ENCODE data around the gene SPATA3.
"Not testable (repeated sequence)": the region's sequence is repeated elsewhere in the genome, so short reads cannot be mapped to it uniquely, and the experiment has no call there.

The SPATA3 gene

DNA sequence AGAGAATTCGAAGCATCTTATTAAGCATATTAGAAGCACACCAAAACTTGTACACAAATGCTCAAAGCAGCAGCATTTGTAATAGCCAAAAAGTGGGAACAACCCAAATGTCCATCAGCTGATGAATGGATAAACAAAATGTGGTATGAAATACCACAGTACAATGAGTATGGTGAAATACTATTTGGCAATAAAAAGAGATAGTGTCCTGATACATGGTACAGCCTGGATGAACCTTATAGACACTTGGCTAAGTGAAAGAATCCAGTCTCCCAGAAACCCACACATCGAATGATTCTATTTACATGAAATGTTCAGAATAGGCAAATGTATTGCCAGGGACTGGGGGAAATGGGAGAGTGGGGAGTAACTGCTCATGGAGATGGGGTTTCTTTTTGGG lies 3.0 kb downstream of the SPATA3 start:
- DNase-seq (ENCODE audit: low read depth) = no peak

DNA sequence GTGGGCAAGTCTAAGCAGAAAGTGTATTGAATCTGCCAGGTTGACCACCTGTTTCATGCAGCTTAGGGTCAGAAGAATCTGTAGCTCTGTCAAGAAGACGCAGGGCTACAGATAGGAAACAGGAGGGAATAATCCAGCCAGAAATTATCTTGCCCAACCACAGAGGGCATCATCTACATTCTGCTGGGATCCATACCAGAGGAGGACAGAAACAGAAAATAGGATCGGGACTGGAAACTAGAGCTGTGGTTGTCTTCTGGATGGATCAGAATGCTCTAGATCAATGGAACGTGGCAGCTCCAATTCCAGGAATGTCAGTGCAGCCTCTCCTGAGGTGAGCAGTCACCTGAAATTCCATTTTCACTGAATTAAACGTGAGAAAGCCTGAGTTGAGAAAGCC lies 3.6 kb downstream of the SPATA3 start:
- no peak for DNase-seq (ENCODE audit: low read depth)

DNA sequence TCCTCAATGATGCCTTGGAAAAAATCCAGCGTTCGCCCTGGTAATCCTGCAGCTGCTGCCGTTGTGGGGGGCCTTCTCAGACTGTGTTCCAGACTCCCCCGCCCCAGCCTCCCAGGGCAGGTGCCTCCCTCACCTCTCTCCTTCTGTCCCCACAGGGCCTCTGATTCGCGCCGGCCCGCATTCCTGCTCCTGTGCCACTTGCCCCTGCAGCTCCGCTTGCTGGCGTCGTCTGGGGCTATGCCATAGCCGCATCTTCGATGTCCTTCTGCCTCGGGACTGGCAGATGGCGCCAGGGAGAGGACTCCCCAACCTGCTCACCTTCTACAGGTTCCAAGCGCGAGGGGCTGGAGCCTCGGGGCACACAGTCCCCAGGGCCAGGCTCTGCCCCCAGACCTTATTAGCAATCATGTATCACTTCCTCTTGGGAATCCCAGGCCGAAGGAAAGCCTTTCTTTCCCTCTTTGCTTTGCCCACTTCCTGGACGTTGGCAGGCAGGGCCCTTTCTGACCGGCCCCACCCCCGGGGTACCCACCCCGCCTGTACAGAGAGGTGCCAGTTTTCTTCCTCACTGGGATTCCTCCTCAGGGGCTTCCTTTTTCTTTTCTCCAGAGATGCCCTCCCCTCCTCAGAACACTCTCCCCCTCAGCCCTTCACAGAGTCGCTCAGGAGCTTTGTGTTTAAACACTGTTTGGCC lies 4.4 kb downstream of the SPATA3 start:
- DNase-seq (ENCODE audit: low read depth) = no peak

DNA sequence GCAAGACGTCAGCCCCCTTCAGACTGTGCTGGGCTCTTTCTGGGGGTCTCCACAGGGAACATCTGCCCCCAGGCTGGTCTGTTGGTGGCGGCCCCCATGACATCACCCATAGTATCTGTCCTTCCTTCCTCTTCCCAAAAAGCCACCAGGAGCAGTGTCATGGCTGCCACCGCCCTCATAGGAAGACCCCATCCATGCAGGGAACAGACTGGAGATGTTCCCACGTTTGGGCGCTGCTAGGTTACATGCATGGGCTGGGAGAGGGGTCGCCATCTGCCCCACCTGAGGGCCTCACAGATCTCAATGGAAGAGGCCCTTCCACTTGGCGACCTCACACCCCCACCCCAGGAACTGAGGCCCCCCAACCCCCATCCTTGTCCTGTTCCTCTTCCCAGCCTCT lies 5.1 kb downstream of the SPATA3 start:
- DNase-seq (ENCODE audit: low read depth) = no peak

DNA sequence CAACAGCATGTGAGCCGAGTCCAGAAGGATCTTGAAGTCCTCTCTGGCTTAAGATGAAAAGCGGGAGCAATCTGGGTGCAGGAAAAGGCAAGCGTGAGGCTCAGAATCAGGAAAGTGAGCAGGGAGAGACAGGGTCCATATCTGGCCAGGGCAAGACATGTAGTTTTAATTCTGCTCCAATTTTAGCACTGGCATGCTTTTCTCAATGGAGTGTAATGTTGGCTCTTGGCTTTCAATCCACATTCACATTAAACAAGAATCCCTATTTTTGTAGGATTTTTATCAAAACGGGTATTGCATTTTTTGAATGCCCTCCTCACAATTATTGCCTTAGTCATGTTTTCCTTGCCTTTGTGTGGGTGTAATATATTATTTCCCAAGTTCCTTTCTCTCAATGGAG lies 6.0 kb downstream of the SPATA3 start:
- no peak for DNase-seq (ENCODE audit: low read depth)

DNA sequence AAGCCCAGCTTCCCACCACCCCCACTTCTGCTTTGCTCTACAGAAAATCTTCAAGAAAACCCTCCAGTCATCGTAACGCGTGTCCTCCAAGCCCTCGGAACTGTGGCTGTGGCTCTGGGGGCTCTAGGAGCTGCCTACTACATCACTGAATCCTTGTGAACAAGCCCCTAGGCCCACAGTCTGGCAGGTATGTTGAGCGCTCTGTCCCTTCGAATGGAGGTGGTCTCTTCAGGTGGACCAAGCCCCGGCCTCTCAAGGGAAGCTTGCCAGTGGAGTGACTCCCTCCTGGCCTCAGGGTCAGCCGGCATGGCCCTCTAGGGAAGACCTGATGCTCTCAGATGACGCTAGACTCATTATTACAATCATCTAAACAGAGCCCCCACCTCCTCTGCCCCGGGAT lies 6.7 kb downstream of the SPATA3 start:
- DNase-seq (ENCODE audit: low read depth) = no peak

DNA sequence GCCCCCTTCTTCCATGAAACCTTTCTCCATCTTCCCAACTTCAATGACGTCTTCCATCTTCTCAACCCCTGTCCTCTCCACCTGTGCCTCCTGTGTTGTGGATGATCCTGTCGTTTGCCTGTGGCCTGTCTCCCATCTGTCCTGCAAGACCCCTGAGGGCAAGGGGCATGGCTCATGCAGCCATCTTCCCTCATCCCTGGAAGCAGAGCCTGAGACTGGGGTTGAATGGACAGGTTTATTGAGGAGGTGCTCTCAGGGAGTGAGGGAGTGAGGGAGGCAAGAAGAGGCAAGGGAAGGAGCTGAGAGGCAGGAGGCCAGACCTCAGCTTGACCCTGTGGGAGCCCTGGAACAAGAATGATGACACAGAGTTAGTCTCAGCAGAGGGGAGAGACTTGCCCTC lies 7.3 kb downstream of the SPATA3 start:
- DNase-seq (ENCODE audit: low read depth) = no peak

DNA sequence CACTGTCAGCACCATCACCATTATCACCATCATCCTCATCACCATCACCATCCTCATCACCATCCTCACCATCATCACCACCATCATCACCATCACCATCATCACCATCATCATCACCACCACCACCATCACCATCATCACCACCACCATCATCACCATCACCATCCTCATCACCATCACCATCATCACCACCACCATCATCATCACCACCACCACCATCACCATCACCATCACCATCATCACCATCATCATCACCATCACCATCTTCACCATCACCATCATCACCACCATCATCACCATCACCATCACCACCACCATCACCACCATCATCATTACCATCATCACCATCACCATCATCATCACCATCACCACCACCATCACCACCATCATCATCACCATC lies 9.0 kb downstream of the SPATA3 start:
- not testable (repeated sequence) for DNase-seq (ENCODE audit: low read depth)

DNA sequence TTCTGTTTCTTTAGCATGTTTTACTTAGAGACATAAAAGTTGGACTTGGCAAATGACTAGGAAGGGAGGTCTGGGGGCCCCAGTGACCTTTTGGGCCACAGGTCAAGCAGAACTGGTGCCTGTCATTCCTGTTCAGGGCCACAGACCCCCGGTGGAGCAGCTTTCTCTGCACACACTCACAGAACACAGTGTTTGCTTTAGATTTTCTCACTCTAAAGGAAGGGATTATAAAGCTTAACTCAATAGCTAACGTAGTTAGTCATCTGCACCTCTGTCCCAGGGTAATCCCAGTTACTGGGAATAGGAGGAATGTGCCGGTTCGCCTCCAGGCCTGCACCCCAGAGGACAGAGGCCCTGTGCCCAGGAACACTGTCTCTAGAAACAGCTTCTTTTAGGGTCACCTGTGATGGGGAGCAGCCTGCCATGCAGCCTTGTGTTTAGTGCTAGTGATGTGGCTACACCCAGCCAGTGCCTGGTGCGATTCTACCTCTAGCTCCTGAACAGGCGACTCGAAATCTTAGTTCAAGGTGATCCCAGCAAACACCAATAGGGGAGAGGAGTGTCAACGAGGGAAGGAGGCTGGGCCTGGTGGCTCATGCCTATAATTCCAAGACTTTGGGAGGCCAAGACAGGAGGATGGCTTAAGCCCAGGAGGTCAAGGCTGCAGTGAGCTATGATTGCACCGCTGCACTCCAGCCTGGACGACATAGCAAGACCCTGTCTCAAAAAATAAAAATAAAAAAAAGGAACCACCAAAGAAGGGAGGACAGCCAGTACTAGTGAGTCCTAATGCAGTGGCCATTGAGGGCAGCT lies 11.6 kb downstream of the SPATA3 start:
- no peak for DNase-seq (ENCODE audit: low read depth)

DNA sequence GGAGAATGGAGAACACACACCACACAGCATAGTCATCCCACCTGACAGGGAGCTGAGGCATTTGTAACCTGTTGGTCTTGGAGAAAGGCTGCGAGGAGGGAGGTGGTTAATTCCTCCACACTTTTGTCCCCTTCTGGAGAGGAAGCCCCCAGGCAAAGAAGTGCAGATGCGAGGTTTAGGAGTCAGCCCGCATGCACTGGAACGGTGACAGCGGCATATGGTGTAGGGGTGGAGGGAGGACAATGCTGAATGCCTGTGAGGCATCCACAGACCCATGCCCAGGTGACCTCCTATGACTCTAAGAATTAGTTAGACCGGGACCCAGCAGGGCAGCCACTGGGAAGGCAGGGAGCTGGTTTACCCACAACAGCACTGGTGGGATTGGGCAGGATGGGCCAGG lies 12.2 kb downstream of the SPATA3 start:
- no peak for DNase-seq (ENCODE audit: low read depth)

DNA sequence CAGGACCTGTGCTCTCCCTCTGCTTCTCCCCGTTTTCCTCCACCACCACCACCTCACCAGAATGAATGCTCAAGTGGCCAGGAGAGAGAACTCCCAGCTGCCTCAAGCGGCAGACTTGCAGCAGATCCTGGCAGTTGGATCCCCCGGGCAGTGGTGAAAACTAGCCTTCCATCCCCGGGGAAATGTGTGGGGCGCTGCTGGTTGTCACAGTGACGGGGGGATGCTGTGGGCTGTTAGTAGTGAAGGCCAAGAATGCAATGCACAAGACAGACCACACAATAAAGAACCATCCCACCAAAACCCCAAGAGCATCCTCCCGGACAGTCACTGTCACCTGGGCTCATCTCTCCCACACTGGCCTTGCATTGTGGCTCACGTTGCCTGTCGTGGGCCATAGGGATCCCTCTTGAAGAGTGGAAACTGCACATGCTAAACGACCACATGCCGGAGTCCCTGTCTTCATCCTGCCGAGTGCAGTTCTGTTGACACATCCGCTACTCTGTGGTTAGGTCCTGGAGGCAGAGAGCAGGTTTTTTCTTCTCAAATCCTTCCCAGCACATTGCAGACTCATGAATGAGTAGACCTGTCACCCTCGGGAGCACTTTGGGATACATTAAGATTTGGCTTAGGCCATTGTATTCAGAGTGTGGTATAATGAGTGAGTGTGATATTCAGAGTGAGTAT lies 13.5 kb downstream of the SPATA3 start:
- DNase-seq (ENCODE audit: low read depth) = no peak

DNA sequence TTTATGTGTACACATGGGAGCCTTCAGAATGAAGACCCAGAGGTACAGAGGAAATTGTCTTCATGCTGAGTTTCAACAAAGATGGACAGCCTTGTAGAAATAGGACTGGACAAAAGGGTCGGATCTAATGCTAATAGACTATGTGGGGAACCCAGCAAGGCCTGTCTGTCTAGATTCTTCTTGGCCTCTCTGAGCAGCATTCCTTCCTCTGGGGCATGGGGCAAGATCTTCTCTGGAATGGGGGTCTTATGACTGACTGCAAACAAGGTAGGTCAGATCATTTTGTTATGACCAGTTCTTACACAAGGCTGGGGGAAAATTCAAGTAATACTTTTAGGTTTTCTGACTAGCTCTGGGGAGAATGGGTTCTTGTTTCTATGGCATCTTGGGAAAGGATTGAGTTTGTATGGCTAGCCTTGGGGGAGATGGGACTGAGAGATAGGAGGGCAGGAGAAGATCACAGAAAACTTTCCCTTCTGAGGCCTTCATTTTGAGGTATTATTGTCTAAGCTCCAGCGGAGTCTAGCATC lies 14.3 kb downstream of the SPATA3 start:
- no peak for DNase-seq (ENCODE audit: low read depth)

DNA sequence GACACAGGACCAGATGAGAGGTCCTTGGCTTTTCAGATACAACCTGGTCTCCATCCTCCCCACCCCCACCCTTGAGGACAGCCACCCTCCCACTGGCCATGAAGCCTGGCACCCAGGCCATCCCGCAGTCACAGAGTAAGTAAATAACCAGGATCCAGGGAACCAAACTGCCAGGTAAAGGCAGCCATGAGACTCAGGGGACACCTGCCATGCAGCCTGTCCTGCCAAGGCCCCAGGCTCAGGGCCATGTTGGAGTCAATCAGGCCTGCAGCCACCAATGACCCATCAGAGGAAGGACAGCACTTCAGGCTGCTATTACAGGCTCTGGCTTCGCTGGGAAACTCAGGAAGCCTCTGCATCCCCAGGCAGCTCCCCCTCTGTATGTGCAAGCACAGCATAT lies 15.6 kb downstream of the SPATA3 start:
- DNase-seq (ENCODE audit: low read depth) = no peak

DNA sequence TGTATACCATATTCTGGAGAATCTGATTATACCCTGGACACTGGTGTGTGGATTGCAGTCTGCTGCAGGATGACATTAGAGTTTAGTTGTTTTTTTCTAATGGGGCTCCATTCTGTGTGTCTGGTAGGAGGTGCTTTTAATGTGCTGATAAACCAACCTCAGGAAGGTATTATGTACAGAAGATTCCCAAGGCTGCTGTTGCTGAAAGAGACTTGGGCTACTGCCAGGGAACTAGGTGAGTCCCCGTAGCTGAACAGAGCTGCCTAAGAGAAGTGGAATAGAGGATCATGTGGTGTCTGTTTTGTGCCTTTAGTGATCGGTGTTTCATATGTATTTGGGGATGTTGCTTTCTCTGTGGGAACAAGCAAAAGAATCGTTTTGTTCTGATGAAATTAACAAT lies 16.5 kb downstream of the SPATA3 start:
- no peak for DNase-seq (ENCODE audit: low read depth)

DNA sequence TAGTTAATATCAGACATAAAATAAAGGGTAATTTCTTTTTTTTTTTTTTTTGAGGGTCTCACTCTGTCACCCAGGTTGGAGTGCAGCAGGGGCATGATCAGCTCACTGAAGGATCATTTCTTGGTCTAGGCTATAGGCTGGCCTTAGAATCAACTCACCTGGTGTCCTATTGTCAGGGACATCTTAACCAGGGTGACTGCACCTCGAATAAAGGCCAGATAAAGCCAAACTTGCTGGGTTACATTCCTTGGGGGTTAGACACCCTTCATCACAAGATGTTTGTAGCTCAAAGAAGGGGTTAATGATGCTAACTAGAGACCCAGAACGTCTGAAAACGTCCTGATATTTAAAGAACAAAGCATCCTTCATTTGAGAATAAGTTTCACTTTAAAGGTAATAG lies 17.9 kb downstream of the SPATA3 start:
- no peak for DNase-seq (ENCODE audit: low read depth)

DNA sequence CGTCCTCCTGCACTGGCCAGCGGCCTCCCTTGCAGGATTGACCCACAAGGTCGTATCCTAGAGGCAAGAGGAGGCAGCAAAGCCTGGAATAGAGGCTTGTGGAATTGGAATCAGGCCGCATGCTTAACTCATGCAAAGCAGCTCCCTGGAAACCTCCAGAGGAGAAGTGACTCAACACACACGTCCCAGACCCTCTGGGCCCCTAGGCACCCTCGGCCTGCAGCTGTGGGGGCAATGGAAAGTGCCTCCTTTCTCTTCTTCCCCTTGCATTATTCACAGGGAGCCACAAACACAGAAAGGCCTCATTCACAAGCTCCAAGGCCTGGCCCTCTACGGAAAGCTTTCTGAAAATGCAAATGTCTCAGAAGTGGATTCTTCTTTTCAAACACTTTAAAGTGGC lies 19.6 kb downstream of the SPATA3 start:
- no peak for DNase-seq (ENCODE audit: low read depth)

DNA sequence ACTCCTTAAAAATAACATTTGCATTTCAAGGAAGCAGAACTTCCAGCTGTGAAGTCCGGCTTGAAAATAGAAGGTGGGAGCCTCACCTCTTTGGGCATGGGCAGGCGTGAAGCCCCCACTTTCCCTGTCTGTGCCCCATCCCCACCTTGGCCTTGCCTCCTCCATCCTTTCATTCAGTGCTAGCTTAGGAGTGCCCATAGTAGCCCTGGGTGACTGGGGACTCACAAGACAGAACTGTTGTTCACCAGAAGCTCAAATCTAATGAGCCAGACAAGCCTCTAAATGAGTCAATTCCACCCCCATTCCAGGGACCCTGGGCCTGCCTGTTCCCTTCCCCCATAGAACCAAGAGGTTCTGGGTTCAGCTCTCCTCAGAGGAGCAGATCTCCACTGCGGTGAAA lies 20.0 kb downstream of the SPATA3 start:
- no peak for DNase-seq (ENCODE audit: low read depth)

DNA sequence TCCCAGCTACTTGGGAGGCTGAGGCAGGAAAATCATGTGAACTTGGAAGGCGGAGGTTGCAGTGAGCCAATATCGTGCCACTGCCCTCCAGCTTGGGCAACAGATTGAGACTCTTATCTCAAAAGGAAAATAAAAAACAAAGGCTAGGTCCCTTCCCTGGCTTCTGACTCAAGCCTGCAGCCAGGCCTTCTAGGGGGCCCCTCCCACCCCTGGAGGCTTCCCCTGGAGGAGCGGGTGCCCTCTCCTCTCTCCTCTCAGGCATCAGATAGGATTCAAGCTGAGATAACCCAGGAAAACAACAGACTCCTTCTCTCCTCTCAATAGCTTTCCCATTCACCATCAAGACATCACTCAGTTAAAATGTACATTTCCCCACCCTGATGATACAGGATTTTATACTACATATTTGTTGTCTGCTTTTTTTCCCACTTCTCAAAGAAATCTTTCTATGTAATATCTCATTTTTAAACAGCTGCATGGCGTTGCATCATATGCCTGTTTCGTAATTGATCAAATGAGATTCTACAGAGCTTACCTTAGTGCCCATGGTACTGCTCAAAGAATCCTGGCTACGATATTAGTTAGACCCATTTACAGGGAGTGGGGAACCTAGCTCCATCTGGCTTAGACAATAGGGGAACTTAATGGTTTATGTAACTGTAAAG lies 20.8 kb downstream of the SPATA3 start:
- no peak for DNase-seq (ENCODE audit: low read depth)

DNA sequence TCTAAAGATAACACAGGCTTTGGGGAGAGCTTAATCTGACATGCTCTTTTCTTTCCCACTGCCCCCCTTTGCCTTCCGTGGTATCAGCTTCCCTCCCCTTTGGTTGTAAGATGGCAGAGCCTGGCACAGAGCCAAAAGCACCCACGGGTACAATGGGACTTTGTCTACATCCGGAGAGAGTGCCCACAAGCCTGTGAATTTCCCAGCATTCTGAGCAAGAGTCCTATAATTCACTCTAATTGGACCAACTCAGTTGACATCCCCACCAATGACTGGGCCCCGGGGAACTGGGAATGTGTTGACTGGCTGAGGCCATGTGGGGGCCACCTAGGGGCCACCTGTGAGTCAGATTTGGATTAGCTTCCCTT lies 21.3 kb downstream of the SPATA3 start:
- DNase-seq (ENCODE audit: low read depth) = no peak

DNA sequence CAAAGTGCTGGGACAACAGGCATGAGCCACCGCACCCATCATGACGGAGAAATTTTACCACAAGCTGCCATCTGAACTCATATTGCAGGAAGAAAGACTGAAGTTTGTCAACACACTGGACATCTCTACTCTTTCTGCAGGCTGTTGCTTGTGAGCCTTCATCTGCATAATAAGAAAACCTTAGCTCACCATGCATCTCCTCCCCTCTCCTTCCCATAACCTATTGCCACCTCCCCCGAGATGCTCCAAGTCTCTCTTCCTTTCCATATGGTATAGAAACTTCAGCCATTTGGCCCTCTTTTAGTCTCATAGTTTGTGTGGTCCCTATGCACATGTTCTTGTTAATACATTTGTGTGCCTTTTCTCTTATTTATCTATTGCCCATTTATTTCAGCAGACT lies 22.3 kb downstream of the SPATA3 start:
- no peak for DNase-seq (ENCODE audit: low read depth)

DNA sequence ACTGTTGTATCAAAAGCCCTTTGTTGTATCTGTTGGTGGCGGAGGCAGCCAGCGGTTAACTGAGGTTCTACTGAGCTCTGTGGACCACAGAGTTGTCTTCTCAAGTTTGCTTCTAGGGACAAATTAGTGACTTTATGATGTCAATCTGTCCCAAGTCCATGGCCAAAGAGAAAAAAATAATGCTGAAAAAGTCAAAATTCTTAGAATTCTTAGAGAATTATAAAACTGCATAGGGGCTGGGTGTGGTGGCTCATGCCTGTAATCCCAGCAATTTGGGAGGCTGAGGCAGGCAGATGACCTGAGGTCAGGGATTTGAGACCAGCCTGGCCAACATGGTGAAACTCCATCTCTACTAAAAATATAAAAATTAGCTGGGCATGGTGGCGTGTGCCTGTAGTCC lies 29.1 kb downstream of the SPATA3 start:
- DNase-seq (ENCODE audit: low read depth) = not testable (repeated sequence)

DNA sequence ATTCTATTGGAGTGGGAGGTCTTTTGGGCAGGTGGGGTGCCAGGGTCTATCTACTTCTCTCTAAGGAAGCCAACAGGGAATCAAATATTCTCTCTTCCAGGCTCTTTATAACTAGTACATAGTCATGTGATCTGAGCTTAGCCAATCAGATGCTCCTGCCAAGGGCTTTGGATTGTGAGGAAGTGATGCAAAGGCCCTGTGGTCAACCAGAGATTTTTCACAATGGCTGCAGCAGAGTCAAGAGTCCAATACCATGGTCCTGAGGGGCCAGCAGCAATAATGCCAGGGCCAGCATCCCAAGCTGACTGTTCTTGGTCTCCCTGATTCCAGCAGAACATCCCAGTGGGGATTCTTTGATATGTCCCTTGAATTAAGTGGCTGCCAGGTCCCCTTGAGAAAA lies 33.0 kb downstream of the SPATA3 start:
- no peak for DNase-seq (ENCODE audit: low read depth)

DNA sequence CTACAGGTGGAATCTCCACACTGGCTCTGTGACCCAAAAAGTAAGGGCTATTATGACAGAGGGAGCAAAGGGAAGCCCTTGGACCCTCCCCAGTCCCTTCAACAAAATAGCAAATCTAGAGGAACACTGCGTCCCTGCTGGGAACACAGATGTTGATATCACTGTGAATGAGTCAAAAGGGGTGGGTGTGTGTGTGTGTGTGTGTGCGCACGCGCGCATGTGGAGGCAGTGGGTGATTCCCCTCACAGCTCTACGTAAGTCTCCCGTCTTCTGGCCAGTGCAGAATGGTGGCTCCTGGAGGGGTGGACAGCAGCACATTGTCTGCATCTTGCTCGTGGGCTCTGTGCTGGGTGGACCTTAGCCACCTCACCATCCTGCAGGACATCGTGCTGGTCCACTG lies 33.6 kb downstream of the SPATA3 start:
- no peak for DNase-seq (ENCODE audit: low read depth)

All from T-helper 22 cell (primary cell).